HG03103 (cell line): ENCODE measurements around the gene SGMS1.

ENCODE experiments used
- ATAC-seq: cut with Tn5 transposase; IDR thresholded peaks from one replicate; pipeline ENCODE4 v1.9.1; 2021; ENCODE audit warnings: low read depth; ENCODE audit not compliant: unreplicated experiment

SGMS1 gene

DNA sequence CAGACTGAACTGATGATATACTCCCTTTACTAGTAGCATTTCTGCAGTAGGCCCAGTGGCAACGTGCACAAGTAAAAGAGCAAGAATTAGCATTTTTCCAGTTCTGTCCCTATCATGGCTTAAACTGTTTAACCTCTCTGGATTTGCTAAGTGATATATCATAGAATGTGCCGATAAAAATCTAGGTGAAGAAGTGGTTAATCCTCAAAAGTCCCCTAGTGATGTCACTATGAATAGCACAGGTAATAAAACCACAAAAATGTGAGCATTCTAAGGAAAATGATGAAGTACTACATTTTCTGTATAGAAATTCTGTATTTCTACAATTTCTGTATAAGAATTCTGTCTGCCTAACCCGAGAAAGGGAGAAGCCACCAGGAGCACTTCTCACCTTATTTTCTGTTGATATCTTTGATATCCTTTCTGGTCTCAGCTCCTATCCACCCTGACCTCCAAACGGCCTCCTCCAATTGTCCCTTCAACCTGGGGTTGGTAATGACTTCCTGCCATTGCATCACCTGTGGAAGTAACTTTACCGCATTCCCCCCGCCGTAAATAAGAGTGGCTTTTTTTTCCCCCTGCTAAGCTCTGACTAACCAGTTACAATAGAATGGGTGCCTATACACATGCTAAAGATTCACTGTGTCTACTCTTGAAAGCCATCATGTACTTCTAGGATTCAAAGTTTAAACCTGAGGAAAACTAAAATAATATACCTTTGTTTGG, 216.5 kb downstream of the SGMS1 start:
- no peak for ATAC-seq

DNA sequence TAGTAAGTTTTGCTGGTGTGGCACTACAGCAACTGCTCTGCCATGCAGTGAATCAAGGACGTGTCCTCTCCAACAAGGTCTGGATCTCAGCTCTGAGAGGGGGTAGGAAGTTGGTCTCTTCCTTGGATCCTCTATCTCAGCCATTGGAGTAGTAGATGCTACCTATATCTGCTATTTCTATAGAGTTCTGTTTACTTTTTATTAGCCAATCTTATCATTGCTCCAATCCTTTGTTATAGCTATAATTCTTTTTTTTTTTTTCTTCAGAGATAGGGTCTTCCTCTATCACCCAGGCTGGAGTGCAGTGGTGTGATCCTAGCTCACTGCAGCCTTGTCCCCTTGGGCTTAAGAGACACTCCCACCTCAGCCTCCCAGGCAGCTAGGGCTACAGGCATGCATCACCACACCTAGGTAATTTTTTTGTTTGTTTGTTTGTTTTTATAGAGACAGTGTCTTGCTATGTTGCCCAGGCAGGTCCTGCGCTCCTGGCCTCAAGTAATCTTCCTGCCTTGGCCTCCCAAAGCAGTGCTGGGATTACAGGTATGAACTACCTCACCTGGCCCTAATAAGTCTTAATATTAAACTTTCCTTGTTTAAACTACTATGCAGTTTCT, 217.2 kb downstream of the SGMS1 start:
- ATAC-seq: no peak

DNA sequence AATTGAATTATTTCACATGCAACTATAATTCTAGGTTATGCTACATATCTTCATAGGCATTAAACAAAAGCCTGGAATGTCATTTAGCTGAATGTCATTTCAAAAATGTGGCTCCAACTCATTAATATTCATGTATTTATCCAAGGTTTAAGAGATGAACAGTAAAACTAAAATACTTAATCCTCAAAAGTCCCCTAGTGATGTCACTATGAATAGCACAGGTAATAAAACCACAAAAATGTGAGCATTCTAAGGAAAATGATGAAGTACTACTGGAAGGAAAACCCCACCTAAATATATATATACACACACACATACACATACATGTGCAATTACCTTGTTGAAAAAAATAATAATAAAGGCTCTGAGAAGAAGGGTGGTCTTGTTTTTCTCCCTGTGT, 218.0 kb downstream of the SGMS1 start:
- ATAC-seq: no peak

DNA sequence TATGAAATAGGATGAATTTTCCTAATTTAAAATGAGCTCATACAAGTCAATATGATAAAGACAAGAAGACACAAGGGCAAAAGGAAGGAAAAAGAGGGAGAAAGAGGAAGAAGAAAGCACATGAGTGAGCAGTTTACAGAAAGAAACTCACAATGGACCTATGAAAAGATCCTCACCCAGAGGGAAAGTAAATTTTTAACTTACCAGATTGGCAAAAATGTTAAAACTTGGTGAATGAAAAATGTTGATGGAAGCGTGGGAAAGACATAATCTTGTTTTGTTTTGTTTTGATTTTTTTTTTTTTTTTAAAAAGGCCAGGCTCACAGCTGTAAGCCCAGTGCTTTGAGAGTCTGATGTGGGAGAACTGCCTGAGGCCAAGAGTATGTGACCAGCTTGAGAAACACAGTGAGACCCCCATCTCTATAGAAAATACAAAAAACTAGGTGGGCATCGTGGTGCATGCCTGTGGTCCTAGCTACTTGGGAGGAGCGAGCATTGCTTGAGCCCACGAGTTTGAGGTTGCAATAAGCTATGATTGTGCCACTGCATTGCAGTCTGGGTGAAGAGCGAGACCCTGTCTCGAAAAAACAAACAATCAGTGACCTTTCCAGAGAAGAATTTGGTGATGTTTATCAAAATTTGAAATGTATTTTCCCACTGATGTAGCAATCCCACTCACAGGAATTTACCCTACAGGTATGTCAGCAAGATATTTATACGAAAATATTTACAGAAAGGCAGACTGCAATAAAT, 219.6 kb downstream of the SGMS1 start:
- ATAC-seq: no peak

DNA sequence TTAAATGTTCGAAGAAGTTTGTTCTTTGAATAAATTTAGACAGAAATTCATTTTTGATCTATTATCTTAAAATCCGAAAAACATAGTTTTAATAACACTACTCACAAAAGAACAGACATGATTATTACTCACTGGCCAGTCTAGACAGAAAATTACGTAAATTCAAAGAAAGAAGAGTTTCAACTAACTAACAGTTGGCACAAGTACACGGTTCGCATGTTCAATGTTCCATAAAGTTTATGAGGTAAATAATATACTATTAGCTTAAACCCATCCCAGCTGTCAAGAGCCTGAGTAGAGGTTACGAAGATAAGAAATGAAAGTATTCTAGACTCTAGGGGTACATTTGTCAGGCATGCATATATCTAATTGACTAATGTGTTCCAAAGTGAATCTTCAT, 220.7 kb downstream of the SGMS1 start:
- ATAC-seq: no peak

DNA sequence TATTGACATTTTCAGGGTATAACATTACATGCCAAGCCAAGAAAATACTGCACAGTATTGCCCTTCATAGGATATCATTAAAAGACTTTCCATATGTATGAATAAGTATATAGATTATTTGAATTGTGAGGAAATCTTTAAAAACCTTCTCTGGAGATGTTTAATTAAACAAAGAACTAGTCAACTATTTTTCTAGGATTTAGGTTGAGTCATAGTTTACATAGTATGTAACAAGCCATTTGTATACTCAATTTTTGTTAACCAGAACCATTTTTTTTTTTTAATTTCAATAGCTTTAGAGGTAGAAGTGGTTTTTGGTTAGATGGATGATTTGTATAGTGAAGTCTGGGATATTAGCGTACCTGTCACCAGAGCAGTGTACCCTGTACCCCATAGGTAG, 221.3 kb downstream of the SGMS1 start:
- ATAC-seq: no peak

DNA sequence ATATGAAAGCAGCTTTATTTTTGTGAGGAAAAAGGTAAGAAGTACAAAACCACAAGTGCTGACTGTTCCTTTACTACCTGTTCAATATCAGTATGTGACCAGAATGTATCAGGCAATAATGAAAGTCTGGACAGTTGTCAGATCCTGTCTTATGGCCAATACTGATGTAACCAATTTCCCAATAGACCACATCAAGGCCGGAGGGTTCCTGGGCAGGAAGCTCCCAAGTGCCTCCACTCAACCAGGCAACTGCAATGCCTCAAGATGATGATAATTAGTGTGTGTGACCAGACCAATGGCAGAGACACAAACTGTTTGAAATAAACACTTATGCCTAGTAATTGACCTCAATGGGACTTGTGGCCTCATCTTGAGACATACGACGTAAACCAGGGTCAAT, 223.1 kb downstream of the SGMS1 start:
- ATAC-seq: no peak

DNA sequence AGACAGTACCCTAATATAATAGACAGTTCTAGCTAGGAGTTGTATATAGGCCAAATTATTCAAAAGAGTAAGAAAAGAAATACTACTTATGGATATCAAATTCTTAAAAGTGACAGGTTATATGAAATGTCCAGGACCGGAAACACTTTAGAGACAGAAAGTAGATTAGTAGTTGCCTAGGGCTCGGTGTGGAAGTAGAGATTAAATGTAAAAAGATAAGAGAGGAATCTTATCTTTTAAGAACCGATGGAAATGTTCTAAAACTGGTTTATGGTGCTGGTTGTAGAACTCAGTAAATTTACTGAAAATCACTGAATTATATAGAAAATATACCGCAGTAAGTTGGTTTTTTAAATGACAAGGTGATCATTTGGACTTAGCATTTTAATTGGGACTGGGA, 224.9 kb downstream of the SGMS1 start:
- ATAC-seq: no peak

DNA sequence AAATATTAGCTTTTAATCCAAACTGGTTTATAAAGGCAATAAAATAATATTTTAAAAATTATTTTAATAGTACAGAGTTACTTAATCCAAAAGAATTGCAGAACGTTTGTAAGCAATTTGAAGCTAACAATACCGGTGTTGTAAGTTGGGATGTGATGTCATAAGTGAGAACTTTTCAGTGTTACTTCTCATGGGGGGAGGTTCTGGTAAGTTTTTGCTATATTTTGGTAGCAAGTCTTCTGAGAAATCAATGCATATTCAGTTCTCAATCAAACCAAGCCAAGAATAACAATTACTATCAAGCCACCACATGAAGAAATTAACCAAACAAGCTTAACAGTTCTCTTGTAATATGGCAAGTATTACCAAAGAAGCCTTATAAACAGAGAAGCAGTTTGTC, 225.4 kb downstream of the SGMS1 start:
- no peak for ATAC-seq

DNA sequence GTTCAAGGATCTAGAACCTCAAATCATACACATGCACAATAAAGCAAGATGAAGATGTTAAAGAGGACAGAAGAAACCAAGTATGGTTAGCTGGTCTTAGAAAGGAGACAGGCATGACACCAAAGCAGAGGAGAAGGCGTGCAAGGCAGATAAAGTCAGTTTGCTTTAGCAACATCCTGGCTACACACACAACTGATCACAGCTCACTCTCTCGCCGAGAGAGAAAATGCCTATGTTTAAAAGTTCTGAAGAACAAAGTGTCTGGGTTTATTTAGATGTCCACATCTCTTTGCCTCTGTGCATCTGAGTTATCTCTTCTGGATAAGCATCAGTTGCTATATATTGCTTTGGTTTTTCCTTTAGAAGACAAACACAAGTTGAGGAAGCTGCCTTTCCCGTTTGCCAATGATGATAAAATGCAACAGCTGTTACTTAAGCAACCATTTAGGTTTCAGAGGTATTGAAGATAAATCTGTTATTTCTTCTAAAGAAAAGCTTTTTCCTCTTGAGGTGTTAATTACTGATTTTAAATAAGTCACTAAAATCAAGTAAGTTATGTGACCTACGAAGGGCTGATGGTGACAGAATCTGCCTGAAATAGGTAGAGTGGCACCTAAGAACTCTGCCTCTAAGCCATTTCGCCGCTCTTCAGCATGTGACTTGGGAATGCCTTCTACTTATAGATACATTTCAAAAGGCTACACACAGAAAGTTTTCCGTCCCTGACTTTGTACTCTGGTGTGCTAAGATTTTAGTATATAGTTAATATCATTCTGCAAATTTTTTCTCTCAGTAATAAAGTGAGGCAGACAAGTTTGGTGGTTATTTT, 226.2 kb downstream of the SGMS1 start:
- ATAC-seq: peak; percentile 47

DNA sequence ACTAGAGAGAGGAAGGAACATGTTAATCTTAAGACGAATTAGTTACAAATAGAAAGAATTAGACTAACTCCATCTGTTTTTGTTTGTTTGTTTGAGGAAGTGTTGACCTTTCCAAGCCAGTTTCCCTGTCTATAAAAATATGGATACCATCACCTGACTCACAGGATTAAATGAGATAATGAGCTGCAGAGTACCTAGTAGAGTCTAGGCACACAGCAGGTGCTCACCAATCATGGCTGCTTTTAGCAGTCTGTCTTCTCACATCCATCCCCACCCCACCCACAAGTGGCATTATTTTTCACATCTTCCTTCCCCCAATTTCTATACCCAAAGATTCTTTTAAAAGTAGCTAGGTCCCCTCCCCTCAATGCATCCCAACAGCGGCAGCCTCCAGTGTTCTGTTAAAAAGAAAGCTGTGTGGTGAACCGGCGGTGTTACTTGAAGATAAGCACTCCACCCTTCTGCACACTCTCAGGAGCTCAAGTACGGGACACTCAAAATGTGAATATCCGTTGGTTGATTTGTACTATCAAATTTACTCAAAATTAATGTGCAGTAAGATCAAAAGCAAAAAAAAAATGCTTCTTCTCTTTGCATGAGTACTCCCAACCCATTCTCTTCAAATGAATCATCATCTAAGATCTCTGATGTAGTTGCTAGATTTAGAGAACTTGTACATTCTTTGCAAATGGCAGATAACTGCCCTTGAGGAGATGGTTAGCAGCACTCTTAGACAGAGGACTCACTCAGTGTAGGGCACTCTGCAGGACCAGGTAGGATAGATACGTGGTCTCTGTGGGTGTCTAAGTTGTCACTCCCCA, 227.1 kb downstream of the SGMS1 start:
- peak; percentile 65 for ATAC-seq

DNA sequence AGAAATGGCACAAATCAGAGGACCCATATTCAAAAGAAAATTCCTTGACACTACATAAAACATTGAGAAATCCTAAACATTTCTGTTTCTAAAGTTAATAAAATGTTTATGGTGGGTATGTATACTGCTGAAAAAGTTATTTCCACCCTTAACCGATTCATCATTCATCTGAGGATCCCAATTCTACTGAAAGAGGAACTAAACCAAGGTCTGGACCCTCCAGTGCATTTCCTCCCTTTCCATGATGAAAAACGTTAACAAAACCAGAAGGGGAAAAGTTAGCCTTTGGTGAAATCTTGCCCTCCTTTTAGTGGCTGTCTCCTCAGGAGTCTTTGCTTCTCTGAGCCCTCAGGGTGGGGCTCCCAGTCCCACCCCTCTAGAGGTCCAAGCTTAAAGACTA, 227.9 kb downstream of the SGMS1 start:
- no peak for ATAC-seq

DNA sequence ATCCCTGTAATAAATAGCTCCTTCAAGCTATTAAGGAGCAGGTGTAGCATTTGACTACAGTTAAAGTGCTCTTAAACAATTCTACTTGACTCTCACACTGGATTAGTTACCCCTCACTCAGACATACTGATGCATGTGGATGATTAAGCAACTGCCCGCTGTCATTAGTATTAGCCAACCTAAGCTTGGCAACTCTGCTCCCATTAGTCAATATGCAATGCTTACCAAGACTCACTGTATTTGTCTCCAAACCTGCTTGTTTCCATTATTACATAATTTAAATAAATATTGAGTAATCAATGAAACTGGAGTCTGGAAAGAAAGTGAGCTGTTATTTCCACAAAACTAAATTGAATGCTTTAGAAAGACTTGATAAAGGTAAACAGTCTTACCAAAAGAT, 228.5 kb downstream of the SGMS1 start:
- ATAC-seq: no peak

DNA sequence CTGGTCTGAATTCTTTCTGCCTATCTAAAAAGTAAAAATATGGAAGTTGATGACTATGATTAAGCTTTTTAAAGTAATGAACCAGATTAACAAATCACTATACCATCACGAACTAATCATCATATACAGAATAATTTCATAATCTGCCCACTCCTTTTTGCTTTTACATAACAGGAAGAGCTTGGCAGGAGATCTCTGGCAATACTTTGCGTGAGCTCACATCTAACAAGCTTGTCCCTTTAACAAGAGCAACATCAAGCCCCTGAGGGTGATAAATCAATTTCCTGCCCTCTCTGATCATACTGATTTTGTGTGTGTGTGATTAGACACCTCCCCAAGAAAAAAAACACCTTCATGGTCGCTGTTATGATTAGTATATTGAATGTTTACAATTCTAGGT, 228.9 kb downstream of the SGMS1 start:
- no peak for ATAC-seq

DNA sequence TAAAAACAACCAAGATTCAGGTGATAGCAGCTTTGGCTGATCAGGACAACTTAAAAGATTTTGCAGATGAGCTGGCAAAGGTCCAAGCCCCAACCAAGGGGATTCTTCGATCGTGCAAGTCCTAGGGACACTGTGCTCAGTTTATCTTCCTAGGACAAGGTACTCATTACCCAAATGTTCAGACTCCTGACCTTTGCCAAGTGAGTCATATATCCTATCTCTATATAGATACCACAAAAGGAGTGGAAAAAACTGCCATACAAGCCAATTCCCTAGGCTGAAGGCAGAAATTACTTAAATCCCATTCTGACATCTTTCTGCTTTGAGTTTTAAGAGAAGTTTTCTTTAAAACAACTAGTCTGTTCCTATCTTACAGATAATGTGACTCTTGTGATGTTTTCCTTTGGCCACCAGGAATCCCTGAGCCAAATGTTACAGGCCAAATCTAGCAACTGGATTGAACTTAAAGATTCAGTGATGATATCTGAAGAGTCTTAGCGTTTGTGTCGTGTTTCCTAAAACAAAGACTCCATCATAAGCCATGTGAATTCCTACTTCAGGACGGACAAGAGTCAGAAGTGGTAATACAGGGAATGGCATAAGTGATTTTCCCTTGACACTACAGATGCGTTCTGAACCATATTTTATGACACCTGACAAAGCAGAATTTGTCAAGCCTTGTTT, 229.8 kb downstream of the SGMS1 start:
- ATAC-seq: no peak

DNA sequence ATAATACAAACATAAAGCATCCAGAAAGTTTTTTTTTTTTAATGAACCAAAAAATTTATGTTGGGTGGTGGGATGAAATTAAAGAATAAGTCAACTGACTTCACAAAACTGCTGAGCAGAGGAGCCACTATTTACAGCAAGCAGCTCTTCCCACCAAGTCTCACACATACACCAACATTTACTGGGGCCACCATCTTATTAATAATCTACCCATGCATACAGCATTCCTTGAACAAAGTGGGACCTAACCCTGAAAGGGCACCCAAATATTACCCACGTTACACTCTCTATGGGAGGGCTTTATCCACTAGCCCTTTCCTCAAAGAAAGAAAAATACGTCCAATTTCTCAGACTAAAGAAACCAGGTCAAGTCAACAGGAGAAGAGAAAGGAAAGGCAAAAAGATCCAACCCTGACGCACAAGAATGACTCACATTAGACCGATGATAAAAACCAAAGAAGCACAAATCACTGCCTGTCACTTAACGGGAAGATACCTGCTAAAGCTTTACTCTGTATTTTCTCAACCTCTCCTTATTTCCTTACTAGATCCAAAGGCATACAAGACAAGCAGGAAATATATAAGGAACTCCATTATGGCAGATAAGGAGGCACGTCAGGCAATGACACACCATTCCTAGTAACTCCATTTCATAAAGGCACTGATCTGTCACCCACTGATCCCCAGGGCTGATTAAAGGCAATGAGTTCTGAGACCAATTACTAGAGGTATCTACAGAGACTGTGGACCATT, 230.6 kb downstream of the SGMS1 start:
- ATAC-seq: no peak

DNA sequence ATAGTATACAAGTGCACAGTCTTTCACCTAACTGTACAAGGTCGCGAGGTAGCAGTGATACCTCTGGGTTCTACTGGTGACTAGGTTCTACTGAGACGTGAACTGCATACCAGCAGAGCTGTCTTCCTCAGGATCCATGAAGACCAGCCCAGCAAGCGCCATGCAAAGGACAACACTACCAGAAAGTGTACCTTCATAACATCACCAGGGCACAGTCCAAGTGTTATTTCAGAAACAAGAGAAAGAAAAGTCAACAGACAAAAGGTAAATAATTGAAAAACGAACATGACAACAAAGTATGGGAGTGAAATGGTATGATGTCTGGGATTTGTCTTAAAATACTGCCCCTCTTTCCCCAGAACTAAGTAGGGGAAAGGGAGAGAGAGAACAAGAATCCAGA, 231.3 kb downstream of the SGMS1 start:
- no peak for ATAC-seq

DNA sequence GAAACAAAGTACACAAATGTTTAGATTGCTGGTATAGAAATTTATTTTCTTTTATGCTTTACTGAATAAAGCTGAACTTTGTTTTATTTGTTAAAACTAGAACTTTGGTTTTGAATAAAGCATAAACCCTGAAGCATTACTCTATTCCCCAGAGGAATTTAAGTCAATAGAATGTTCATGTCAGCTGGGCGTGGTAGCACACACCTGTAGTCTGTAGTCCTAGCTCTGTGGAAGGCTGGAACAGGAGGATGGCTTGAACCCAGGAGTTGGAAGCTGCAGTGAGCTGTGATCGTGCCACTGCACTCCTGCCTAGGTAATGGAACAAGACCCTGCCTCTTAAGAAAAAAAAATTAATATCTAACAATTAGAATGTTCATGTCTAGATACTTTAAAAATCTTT, 233.5 kb downstream of the SGMS1 start:
- no peak for ATAC-seq

DNA sequence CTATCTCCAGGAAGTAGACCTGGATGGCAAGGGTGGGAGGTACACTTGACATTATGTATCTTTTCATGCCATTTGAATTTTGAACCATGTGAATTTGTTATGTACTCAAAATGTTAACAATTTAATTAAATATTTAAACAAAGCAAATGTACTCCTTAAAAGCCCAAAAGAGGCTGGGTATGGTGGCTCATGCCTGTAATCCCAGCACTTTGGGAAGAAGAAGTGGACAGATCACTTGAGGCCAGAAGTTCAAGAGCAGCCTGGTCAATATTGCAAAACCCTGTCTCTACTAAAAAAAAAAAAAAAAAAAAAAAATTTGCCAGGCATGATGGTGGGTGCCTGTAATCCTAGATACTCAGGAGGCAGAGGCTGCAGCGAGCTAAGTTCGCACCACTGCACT, 235.6 kb downstream of the SGMS1 start:
- ATAC-seq: no peak
